GM18526 (cell line): ENCODE measurements around the gene ABCD1.

Source experiments
- POLR2A ChIP-seq: IDR thresholded peaks from 3 replicates; pipeline ENCODE4 v1.6.1; 2011; ENCODE audit not compliant: insufficient read length; ENCODE audit errors: extremely low read depth

The ABCD1 gene

GRCh38 chrX:153709726-153710674 is 14.7 kb upstream of the ABCD1 start:
- TF ChIP-seq POLR2A: no peak

GRCh38 chrX:153714256-153714655 is 10.4 kb upstream of the ABCD1 start:
- TF ChIP-seq POLR2A: no peak

DNA sequence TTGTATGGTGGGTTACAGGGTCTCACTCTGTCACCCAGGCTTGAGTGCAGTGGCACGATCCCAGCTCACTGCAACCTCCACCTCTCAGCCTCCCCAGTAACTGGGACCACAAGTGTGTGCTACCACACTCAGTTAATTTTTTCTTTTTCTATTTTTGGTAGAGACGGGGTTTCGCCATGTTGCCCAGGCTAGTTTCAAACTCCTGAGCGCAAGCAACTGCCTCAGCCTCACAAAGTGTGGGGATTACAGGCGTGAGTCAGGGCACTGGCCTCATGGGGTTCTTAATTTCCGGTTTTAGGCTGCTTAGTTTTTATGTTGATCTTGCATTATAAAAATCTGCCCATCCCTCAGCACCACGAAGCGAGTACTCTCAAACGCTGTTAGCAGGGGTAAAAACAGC is 7.2 kb upstream of the ABCD1 start:
- TF ChIP-seq POLR2A: no peak

DNA sequence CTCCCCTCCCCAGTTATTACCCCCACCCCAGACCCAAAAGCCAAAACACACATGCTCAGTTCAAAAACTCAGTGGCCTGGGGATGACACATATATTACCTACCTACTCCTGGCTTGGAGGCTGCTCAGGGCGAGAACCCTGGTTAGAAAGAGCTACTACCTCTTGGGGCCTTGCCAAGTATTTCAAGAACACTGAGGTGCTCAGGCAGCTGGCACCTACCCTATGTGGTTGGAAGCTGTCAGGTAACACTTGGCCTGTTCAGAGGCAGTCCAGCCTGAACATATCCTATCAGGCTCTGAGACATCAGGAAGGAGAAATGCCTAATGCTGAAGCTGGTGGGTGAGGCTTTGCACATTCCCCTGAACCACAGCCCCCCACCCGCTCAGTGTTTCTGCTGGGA is 5.4 kb upstream of the ABCD1 start:
- no peak for TF ChIP-seq POLR2A

DNA sequence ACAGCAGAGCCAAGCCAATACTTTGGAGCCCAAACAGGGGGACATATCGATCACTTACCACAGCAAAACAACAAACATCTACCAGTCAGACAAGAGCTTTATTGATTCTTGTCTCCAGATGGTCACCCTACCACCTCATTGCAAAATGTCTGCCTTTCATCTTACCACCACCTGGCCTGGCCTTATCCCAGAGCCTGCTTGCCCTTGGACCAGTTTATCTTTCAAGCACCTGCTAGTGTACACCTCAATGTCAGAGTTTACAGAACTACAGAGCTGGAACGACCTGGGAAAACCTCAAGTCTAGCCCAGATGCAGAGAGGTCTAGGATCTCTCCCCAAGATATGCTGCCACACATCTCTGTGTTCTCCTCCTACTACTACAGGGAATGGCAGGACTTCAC is 5.0 kb upstream of the ABCD1 start:
- no peak for TF ChIP-seq POLR2A

- TF ChIP-seq POLR2A: no peak
Measured at GRCh38 chrX:153722704-153723350, 1.8 kb upstream of the ABCD1 start.

DNA sequence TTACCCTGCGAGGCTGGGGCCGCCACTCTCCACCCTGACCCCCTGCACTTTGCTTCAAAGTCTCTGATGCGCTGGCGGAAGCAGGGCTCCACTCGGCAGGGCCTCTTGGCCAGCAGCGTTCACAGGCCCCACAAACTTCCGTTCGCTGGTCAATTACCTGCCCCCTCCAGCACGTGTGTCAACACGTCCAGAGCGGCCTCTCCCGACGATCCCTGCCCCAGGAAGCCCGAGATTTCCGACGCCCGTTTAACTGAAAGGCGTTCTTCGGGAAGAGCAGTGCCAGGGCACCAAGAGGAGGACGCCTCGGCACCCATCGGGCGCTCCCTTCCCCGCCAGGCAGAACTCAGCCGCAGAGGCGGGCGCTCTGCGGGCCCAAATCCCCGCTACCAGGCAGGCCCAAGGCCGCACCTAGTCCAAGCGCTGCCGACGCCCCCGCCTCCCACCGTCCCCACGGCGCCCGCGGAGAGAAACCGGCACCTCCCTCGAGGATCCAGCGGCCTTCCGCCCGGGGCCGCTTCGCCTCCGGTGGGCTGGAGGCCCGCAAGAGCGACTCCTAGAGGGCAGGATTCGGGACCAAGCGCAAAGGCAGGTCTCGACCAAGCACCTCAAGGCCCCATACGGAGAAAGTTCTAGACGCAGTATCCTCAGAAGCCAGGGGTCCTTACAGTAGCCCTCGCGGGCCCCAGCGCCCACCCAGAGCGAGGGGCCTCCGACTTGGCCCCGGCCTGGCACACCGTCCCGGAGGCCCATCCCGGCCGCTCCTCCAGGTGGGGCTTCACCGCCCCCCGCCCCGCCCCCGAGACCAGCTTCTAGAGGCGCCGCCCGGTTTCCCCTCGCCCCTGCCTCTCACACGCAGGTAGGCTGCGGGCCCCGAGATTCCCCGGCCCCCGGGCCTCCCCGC is 1.1 kb upstream of the ABCD1 start:
- TF ChIP-seq POLR2A: no peak

DNA sequence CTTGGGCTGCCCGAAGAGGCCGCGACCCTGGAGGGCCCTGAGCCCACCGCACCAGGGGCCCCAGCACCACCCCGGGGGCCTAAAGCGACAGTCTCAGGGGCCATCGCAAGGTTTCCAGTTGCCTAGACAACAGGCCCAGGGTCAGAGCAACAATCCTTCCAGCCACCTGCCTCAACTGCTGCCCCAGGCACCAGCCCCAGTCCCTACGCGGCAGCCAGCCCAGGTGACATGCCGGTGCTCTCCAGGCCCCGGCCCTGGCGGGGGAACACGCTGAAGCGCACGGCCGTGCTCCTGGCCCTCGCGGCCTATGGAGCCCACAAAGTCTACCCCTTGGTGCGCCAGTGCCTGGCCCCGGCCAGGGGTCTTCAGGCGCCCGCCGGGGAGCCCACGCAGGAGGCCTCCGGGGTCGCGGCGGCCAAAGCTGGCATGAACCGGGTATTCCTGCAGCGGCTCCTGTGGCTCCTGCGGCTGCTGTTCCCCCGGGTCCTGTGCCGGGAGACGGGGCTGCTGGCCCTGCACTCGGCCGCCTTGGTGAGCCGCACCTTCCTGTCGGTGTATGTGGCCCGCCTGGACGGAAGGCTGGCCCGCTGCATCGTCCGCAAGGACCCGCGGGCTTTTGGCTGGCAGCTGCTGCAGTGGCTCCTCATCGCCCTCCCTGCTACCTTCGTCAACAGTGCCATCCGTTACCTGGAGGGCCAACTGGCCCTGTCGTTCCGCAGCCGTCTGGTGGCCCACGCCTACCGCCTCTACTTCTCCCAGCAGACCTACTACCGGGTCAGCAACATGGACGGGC is 579 bp downstream of the ABCD1 start:
- no peak for TF ChIP-seq POLR2A

- TF ChIP-seq POLR2A: no peak
Measured at GRCh38 chrX:153725832-153726285, 1.2 kb downstream of the ABCD1 start.

- peak; percentile 9 for TF ChIP-seq POLR2A
Measured at GRCh38 chrX:153726286-153727122, 1.8 kb downstream of the ABCD1 start.

- peak; percentile 24 for TF ChIP-seq POLR2A
Measured at GRCh38 chrX:153727123-153727931, 2.7 kb downstream of the ABCD1 start.

GRCh38 chrX:153728095-153728494 is 3.4 kb downstream of the ABCD1 start:
- no peak for TF ChIP-seq POLR2A

DNA sequence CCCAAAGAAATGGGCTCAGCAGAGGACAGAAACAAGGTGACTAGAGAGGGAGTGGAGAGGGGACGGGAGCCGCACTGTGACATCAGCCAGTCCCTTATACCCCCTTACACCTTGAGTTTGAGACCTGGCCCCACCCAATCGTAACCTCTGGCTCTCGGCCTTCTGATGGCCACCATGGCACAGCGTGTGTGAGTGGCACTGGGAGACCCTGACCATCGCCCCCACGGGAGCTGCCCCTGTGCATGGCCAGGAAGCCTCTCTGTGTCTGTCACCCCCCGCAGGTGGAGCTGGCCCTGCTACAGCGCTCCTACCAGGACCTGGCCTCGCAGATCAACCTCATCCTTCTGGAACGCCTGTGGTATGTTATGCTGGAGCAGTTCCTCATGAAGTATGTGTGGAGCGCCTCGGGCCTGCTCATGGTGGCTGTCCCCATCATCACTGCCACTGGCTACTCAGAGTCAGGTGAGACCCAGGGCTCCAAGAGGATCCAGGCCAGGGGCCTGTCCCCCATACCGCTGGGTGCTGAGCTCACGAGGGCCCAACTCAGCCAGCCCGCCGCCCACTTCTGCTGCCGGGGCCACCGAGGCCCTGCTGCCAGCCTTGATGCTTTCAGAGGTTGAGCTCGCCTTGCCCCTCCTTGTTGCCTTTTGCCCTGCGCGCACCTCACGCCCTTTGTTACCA is 4.4 kb downstream of the ABCD1 start:
- no peak for TF ChIP-seq POLR2A
